T47D (cell line): Measurements from ENCODE around the gene MEIS2.

Experiments
- DNase-seq, 2 experiments: peaks; one replicate each; pipeline versions ENCODE4 v3.0.0 to v3.0.0-alpha.2; 2011 to 2012; ENCODE audit warnings: low read depth in 1 of 2, low spot score in 1 of 2
- JUND ChIP-seq: IDR thresholded peaks from 2 replicates; pipeline ENCODE4 v1.6.1; 2012; ENCODE audit warnings: low read depth
- in situ Hi-C: cut with HindIII; loops from 2 replicates; pipeline ENCODE4 v1.10.0; 2016; ENCODE audit warnings: low sequenced_read_pairs, low pct_unique_long_range_greater_than_20kb

The MEIS2 gene

DNA sequence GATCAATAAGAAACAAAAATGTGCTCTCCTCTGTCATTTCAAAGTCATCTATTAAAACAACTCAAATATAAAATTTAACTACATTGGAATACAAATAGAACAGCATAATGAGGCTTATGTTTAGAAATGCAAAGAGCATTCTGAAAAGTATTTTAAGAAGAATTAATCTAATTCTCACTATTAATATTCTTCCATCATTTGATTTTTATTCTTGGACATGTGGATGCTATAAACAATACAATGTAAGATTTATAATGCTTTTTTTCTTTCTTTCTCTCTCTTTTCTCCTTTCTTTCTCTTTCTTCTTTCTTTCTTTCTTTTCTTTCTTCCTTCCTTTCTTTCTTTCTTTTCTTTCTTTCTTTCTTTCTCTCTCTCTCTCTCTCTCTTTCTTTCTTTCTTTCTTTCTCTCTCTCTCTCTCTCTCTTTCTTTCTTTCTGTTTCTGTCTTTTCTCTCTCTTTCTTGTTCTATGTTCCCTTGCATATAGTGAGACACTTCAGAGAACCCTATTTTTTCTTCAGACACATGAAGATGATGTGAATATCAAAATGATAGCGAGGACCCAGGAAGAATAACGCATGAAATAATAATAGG, 32.6 kb upstream of the MEIS2 start:
- no peak for DNase-seq
- in situ Hi-C loops: no loop called here
- TF ChIP-seq JUND: no peak

DNA sequence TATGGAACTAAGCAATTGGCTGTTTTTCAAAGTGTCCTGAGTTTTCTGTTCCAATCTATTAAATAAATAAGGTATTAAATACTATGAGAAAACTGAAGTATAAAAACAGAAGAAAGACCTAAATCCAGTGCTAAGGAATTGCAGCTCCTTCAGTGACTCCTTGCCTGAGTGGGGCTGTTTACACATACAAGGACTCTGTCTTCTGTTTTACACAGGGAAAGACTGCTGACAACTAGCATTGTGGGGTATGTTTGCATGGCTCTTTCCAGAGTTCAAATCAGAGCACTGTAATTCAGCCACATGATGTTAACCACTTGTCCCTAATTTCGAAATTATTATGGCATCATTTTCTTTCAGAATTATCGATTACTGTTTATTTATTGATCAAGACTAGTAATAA, 31.3 kb upstream of the MEIS2 start:
- DNase-seq: no peak
- in situ Hi-C loops: no loop called here
- TF ChIP-seq JUND: no peak

- TF ChIP-seq JUND: no peak
- DNase-seq: no peak
- in situ Hi-C loops: no loop called here
These were observed 30.0 kb upstream of the MEIS2 start for GRCh38 chr15:37130356-37130755.

- no peak for TF ChIP-seq JUND
- in situ Hi-C loops: no loop called here
- DNase-seq: no peak
These were observed 24.8 kb upstream of the MEIS2 start for GRCh38 chr15:37125143-37125542.

DNA sequence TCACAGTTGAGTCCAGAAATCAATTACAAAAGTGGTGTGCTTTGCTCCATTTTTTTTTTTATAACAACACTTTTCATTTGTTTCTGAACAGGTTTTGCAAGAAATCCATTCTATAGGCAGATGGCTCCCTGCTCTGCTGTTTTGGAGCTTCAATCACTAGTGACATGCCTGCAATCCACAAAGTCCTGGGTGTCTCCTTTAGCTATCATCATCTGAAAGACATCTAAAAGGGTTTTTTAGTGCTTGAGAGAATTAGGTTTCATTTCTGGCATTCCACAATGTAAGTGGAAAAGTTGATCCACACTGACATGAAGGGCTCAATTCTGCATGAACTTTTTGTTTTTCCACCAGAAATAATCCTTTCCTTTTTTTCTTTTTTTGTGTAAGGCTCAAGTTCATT, 24.0 kb upstream of the MEIS2 start:
- in situ Hi-C loops: no loop called here
- no peak for DNase-seq
- no peak for TF ChIP-seq JUND

GRCh38 chr15:37122703-37123102, 22.4 kb upstream of the MEIS2 start:
- no peak for DNase-seq
- in situ Hi-C loops: no loop called here
- TF ChIP-seq JUND: no peak

- DNase-seq: no peak
- in situ Hi-C loops: no loop called here
- no peak for TF ChIP-seq JUND
These were observed 21.1 kb upstream of the MEIS2 start for GRCh38 chr15:37121492-37121891.

DNA sequence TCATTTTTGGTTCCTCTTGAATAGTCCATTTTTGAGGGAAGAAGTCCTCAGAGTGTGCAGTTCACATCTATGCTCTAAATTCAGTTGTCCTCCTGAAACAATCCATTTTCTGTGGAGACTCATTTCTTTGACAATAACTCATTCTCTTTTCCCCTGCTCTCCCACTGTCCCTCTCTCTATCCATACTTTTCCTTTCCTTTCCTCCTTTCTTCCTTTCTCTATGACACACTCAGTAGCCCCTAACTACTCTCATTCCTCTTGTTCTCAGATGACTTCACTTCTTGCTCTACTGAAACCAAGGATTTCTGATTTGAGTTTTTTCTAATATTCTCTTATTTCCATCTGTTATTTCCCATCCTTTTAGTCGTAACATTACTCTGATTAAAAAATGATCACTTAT, 16.7 kb upstream of the MEIS2 start:
- no peak for TF ChIP-seq JUND
- DNase-seq: no peak
- in situ Hi-C loops: no loop called here

DNA sequence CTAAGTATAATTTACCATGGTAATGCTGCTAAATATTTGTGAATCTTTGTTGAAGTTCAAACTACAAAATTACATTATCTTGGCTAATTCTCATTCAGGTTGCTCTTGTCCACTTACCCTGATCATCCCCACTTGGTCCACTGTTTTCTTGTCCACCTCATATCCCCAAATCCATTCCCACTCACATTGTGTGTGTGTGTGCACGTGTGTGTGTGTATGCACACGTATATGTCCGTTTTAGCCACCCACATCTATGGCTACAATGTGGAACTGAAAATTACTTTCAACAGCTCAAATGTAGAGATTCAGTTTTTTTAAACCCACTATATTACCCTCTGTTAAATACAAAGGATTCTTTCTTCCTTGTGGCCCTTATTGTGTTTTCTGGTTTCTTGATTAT, 15.2 kb upstream of the MEIS2 start:
- TF ChIP-seq JUND: no peak
- no peak for DNase-seq
- in situ Hi-C loops: no loop called here

DNA sequence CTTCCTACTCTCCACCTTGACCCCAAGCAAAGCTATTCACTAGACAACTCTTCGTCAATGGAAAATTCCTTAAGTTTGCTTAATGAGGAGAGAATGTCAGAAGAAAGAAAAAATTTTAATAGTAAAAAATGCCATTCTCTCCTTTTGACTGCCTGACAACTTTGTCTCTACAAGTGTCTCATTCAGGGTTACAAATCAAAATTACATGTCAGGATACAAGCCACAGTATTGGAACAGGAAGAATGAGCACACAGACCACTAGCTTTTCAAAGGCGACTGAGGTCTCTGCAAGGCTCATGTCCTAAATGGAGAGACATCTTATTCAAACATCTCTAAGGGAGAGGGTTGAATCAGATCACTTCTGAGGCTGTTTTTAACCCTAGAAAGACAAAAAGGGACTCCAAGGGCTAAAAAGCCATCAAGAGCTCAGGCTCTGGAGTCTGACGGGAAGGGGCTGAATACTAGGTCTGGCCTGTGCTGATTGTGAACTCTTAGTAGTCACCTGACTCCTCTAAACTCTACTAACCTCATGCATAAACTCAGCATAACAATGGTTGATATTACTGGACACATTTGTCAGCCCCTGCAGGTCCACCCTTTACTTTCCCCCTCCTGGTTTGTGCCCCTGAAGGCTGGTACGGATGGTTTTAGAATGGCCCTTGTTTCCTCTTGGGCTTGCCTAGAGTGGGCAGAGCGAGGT, 12.8 kb upstream of the MEIS2 start:
- no peak for TF ChIP-seq JUND
- DNase-seq: no peak
- in situ Hi-C loops: no loop called here

DNA sequence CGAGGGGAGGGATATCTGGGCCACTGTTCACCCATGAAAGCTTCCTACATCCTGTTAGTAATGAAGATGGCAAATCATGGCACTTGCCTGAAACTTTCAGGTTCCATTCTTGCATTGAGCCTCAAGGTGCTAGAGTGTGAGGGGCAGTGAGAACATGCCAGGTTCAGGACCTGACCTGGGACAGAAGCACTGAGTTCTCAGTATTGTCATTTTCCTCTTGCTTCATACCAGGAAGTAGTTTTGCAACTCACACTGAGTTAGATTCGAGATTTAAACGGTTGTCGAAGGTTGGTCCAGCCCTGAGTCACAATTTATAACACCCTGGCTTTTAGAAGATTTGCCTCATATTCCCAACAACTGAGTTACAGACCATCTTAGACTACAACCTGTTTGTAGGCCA, 11.8 kb upstream of the MEIS2 start:
- DNase-seq: no peak
- in situ Hi-C loops: no loop called here
- TF ChIP-seq JUND: no peak

- no peak for TF ChIP-seq JUND
- in situ Hi-C loops: no loop called here
- no peak for DNase-seq
These were observed 11.0 kb upstream of the MEIS2 start for GRCh38 chr15:37111427-37111717.

GRCh38 chr15:37109872-37110572, 9.7 kb upstream of the MEIS2 start:
- in situ Hi-C loops: no loop called here
- TF ChIP-seq JUND: no peak
- no peak for DNase-seq
